ENCODE measurements around the gene KLHL1. TPM values are rescaled to one million over a fixed set of nuclear protein-coding genes. Genes with fewer than 3 reads are reported as not detected.
"Not testable (repeated sequence)": the region's sequence is repeated elsewhere in the genome, so short reads cannot be mapped to it uniquely, and the experiment has no call there.

Gene KLHL1, protein sequence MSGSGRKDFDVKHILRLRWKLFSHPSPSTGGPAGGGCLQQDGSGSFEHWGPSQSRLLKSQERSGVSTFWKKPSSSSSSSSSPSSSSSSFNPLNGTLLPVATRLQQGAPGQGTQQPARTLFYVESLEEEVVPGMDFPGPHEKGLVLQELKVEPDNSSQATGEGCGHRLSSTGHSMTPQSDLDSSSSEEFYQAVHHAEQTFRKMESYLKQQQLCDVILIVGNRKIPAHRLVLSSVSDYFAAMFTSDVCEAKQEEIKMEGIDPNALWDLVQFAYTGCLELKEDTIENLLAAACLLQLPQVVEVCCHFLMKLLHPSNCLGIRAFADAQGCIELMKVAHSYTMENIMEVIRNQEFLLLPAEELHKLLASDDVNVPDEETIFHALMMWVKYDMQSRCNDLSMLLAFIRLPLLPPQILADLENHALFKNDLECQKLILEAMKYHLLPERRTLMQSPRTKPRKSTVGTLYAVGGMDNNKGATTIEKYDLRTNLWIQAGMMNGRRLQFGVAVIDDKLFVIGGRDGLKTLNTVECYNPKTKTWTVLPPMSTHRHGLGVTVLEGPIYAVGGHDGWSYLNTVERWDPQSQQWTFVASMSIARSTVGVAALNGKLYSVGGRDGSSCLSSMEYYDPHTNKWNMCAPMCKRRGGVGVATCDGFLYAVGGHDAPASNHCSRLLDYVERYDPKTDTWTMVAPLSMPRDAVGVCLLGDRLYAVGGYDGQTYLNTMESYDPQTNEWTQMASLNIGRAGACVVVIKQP
- not detected in 2 replicates for total RNA-seq (2014; rRNA removed; shearing (Covaris generic))

DNA sequence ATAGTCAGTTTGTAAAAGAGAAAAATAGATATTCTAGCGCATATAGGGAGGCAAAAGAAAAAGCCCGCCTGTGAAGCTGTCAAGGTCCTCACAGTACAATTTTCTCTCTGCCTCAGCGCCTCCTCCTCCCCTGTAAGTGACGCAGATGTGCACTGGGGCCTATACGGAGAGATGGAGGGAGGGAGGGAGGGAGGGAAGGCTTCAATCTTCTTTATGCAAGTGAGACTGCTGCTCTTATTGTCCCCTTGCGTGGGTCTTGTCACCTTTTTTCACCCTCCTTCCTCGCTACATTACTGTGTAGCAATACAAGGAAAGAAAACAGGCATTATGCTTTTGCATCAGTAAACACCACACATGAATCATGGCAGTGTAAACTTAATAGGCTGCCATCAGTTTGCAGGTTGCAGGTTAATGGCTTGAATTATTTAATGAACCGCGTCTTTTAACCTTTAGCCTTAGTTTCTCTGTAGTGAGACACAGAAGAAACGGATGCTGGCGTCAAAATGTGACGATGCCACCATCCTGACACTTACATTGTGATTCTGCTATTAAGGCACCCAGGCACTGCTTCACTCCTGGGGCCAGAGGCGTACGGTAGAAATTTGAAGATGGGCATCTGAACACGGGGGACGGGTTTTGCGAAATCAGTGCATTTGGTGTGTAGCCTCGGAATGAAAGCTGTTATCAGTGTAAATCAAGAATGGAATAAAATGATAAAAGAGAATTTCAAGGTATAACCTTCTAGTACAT, at the start of gene KLHL1:
Gene KLHL1 (minus strand): TSS at position 97 of the 750 bp plus-strand sequence. CDS start 753 bp downstream, outside the sequence.
- DNase-seq (ENCODE audit: low spot score) = no peak

DNA sequence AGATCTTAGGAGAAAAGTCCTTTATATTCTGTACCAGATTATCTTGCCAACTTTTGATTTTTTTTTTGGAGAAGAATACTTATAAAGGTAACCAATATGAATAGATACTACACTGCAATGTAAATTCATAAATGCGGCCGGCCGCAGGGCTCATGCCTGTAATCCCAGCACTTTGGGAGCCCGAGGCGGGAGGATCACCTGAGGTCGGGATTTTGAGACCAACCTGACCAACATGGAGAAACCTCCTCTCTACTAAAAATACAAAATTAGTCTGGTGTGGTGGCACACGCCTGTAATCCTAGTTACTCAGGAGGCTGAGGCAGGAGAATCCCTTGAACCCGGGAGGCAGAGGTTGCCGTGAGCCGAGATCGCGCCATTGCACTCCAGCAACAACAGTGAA, 34.4 kb upstream of the KLHL1 start:
- not testable (repeated sequence) for DNase-seq (ENCODE audit: low spot score)

DNA sequence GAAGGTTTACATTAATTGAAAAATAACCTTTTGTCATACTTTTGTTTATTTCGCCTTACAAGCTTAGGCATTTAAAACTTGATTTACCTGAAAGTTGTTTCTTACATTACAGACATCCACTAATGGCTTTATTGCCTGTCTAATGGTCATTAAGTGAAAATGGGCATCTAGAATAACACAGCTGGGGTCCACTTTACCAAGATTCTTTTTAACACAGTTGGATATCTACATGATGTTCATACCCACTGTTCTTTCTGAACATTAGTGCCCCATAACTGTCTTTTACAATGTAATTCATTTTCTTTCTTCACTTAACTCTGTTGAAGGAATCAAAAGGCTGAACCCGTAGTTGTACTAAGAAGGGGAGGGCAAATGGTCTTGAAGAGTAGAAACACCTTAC, 19.8 kb upstream of the KLHL1 start:
- DNase-seq (ENCODE audit: low spot score) = no peak

DNA sequence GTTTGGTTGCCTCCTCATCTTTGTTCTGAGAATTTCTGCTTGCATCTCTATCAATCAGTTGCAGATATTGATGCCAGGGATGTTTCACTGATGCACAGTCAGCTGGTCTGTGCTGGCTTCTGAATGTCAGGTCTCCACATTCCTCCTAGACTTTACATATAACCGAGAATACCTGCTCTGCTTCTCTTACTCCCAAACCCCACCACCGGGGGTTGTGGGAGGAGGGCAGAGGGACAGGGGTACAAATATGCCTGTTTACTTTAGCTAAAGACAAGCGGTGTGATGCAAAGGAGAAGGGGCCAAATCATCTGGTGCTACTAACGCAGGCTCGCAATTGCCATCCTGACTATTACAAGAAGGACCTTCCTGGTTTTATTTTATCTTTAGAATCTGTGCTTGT, 17.4 kb upstream of the KLHL1 start:
- no peak for DNase-seq (ENCODE audit: low spot score)

DNA sequence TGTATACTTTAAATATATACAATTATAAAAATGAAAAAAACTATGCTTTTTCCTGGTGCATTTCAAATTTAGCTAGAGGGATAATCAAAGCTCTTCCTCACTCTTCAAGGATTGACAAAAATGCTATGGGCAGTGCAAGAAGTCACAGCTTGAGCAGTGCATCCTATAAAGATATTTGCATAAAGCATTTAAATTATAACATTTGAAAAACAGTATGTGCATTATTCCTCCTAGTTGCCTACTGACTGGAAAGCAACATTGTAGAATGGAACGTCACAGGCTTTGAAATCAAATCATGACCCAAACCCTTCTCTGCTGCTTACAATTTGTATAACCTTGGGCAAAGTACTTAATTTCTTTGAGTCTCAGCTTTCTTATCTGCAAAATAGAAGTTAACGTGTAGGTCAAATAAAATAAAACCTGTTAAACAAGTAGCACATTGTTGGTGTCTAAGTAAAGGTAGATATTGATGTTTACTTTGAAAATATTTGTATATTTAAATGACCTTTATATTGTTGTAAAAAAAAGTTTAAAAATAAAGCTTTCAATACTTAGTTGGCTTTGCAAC, 9.2 kb upstream of the KLHL1 start:
- DNase-seq (ENCODE audit: low spot score) = no peak

DNA sequence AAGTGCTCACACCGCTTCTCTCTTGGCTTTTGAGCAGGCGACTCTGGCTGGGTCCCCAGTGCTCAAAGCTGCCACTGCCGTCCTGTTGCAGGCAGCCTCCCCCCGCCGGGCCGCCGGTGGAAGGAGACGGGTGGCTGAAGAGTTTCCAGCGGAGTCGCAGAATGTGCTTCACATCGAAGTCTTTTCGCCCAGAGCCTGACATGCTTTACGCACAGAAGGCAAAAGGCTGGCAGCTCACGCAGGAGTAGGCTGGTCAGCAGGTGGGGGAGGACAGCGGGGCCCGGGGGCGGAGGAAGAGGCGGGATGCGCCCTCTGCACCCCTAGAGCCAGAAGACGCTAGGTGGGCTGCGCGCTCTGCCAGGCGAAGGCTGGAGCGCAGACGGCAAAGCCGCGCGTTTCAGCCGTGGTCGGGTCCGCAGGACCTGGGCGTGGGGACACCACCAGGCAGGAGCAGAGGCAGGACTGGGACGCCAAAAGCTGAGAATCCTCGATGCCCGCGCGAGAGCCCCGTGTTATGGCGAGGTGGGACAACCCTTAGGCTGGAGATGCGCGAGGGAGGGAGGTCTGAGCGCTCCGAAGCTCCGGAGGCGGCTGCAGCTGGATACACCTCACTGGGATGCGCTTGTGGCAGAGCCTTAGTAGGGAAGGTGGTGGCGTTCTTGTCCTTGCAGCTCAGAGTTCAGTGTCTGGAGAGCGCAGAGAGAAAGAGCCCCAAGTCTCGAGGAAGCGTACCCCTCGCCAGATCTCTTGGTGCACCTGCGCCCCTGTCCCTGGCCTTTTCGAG, 562 bp downstream of the KLHL1 start, which contains the start of gene ATXN8OS:
Gene ATXN8OS (plus strand): TSS at position 329 of the 784 bp plus-strand sequence.
- DNase-seq (ENCODE audit: low spot score) = no peak

DNA sequence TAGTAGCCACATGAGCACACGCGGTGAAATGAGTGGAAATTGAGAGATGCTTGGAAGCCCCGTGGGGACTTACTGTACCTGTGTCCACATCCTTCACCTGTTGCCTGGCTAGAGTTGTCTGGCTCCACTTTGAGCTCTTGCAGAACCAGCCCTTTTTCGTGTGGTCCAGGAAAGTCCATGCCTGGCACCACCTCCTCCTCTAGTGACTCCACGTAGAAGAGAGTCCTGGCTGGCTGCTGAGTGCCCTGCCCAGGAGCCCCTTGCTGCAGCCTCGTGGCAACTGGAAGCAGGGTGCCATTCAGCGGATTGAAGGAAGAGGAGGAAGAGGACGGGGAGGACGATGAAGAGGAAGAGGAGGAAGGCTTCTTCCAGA, 1.1 kb downstream of the KLHL1 start:
- no peak for DNase-seq (ENCODE audit: low spot score)

DNA sequence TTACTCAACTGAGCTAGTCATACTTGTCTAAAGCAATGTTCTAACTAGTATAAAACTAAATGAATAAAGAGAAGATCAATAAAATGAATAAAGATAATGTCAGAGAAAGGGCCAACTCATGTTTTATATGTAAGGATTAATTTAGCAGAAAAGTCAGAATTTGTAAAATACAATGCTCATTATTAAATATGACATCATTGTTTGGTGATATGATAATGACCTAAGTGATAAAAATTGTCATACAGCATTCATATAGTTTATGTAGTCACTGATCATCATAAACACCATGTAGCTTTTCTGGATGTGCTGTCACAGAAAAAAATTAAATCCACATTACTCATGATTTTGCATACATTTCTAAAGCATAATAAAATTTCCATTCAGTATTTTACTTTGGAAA, 3.8 kb downstream of the KLHL1 start:
- no peak for DNase-seq (ENCODE audit: low spot score)

DNA sequence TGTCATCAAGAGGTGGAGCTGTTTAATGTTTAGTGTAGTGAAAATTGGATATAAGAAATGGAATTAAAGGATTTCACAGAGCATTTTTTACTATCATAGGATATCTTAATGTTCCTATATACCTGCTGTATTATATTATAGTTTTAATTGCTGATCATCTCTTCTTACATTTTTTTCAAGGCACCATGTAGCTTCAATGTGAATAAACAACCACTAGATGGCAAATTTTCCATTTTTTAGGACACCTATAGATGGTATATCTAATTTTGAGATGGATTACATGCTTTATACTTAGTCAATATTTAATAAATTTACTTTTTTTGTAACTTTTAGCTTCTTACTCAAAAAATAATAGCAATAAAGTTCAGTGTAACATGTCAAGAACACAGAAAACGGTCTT, 9.6 kb downstream of the KLHL1 start:
- DNase-seq (ENCODE audit: low spot score) = no peak

DNA sequence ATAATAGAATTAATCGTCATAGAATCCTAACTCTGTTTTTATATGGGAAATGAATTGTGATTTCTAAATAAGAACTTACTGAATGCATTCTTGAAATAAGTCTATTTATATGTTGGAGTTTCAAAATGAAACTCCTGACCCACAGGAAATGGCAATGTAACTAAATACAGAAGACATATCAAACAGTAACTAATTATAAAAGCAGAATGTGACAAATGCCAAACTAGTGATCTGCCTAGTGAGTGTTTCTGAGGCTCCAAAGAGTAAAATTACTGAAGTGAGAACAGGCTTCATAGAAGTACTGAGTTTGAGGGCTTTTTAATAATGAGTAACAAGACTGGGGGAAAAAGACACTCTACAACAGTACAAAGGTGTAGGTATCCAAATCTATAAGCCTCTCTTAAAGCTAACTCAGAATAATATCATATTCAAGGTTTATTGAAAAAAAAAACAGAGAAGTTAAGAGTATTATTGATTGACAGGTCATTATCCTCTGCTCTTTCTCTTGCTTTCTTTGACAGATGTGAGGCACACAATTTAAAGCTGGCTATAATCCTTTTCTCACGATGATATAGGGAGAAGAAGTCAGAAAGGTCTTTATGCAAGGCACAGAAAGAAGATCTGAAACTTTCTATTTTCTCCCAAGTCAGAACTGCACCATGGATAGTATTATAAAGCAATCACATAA, 18.1 kb downstream of the KLHL1 start:
- DNase-seq (ENCODE audit: low spot score) = no peak

DNA sequence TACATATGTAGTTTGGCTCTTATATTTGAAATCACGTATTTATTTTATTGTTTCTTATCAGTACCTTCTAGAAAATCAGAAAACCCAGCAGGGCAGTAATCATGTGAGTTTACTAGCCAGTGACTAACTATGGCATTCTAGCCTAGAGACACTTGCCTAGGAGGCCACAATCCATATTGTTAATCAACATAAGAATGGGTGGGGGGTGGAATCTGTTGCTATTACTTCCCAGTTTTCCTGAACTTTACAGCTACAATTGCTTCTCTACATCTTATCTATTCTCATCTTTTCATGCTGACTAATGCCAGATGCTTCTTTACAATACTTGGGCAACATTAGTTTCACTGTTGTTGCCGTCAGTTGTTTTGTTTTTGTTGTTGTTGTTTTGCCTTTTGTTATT, 19.3 kb downstream of the KLHL1 start:
- DNase-seq (ENCODE audit: low spot score) = no peak

DNA sequence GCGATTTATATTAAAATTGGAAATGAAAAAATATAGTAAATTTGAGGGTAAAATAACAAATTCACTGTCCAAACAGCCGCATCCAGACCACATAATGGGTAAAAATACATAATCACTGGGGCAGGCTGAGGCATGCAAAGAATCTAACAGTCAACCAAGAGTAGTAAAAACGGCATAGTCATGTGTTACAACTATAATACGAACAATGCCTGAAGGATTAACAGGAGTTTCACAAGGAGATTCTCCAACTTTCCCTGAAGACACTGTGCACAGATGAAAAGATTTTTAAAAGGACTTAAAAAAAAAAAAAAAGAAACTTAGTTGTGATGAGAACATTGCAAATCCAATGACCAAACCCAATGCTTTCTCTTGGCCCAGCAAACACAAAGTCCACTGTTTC, 21.0 kb downstream of the KLHL1 start:
- DNase-seq (ENCODE audit: low spot score) = no peak

DNA sequence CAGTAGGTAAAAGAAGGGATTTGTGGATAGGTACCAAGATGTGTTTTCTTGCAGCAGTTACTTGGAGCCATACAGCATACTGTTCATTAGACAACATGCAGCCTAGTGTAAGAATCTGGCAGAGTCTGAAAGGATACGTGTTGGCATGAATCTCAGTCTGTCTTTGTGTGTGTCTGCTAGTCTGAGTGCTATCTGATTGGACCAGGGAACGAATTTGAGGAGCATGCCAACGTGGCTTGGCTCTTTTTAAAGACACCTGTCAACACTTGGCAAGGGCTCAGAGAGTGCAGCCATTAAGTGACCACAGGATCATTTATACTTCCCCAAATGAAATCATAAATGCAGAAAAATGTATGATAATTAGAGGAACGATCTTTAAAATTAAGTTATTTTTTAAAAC, 28.2 kb downstream of the KLHL1 start:
- DNase-seq (ENCODE audit: low spot score) = no peak

DNA sequence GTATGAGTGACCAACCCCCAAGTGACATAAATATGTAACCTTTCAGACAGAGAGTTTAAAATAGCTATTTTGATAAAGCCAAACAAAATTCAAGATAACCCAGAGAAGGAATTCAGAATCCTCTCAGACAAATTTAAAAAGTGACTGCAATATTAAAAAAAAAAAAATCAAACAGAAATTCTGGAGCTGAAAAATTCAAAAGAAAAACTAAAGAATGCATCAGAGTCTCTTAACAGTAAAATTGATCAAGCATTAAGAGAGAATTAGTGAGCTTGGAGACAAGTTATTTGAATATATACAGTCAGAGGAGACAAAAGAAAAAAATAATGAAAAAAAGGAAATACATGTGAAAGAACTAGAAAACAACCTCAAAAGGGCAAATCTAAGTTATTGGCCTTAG, 53.7 kb downstream of the KLHL1 start:
- no peak for DNase-seq (ENCODE audit: low spot score)

DNA sequence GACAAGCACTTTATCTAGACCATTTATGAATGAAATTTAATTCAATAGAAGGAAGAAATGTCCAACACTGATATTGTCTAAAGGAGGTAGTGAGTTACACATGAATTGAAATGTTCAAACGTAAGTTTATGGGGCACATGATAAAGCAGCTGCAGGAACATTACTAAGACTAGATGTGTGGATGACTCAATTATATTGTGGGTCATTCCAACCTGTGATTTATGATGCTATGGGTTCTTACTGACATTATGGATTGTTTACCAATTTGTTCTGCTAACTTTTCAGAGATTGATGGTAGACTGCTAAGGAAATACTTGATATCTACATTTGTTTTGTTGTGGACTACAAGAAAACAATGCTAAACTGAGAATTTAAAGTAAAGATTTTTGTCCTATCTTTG, 56.7 kb downstream of the KLHL1 start:
- no peak for DNase-seq (ENCODE audit: low spot score)

DNA sequence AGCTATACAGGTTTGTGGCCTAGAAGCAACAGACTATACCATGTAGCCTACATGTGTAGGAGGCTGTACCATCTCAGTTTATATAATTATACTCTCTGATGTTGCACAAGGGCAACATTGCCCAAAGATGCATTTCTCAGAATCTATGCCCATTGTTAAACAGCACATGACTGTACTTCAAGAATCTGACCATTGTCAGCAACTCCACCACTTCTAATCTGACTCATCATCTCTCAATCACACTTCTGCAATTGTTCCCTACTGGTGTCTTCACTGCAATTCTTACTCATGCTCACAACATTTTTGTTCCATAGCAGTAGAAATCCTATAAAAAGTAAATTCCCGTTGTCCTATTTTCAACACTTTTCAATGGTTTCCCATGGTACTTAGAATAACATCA, 64.6 kb downstream of the KLHL1 start:
- DNase-seq (ENCODE audit: low spot score) = no peak

DNA sequence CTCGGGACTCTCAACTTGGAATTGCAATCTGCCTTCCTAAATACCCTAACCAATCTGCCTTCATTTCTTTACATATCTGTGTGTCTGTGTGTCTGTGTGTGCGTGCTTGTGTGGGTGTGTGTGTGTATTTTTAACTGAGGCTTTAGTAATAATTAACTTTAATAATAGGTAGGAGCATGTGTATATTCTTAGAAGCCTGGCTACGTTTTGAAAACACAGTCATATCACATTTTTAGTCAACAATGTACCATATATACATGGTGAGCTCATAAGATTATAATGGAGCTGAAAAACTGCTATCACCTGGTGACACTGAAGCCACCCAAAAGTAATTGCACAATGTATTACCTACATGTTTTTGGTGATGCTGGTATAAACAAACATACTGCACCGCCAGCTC, 66.1 kb downstream of the KLHL1 start:
- DNase-seq (ENCODE audit: low spot score) = no peak

DNA sequence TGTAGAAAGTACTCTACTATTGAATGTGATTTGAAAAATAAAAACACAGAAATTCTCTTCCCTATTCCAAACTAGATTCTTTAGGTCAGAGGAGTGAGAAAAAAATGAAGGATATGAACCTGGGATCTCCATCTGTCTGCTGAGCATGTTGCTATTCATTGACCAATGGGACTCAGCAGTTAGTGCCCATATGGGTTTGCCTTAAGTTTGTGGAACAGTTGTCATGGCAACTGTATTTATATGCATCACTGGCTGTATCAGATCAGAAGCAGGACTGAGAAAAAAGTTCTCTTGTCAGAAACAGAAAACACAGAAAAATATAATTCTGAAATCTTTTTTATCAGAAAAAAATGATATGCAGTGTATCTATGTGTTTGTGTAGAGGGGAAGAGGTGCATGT, 74.0 kb downstream of the KLHL1 start:
- DNase-seq (ENCODE audit: low spot score) = no peak

DNA sequence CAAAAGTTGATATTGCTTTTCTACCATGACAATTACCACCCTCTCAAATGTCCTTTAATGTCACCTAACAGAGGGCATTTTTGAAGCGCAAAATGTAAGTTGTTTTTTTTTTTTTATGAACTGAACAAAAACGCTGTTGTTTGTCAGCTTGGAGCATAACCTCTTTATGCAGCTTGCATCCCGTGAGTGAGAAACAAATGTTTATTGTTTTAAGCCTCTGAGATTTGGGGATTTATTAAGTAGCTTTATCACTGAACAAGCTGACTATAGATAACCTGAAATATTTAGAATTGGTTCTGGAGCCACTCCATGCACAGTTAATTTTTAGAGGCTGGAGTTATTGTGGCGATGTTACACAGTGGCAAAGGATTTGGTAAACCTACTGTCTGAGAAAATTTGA, 80.7 kb downstream of the KLHL1 start:
- DNase-seq (ENCODE audit: low spot score) = no peak

DNA sequence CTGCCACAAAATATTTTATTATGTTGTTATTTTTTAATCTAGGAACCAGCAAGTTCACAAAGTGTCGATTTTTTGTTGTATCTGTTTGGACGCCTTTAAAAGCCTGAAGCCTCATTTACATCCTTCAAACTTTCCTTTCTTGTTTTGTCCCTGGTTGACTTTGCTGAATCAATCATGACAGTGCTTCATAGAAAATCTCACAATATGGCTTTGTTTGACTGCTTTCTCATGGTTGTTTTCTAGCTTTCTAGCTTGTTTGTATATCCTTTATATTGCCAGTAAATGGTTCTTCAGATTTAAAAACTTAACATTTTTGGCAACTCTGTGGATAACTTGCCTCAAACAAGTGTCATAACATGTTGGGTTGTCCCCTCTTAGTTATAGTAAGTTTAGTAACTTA, 84.7 kb downstream of the KLHL1 start:
- DNase-seq (ENCODE audit: low spot score) = no peak

DNA sequence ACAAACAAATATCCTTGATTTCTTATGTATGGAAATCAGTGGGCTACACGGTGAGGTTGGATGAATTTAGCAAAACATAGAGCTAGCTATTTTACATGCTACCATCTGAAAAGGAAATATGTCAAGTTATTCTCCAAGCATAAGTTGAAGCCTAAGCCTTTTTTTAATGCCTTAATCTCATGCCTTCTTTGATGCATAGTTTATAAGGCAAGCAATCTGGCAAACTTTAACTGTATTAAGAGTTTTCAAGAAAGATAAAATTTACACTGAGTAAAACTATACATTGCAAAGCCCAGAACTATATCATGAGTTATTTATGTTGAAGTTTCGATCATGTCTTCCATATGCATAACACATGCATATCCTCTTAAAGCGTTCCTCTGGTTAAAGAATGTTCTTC, 85.6 kb downstream of the KLHL1 start:
- no peak for DNase-seq (ENCODE audit: low spot score)

Measured in H4 (cell line).